Astrocyte of the spinal cord (primary cell): ENCODE measurements around the gene MAP1B.

Experiments used
- DNase-seq: peaks from one replicate; pipeline ENCODE4 v3.0.0; 2011; ENCODE audit warnings: low read depth, low spot score
- H3K4me3 ChIP-seq: 2 replicates; pipeline ENCODE4 v1.5.1; 2011; ENCODE audit warnings: low read depth, mild to moderate bottlenecking, low read length, moderate library complexity
- CTCF ChIP-seq: IDR thresholded peaks from 2 replicates; pipeline ENCODE4 v1.5.1; 2012; ENCODE audit warnings: low read depth, mild to moderate bottlenecking, low read length, inconsistent platforms
- in situ Hi-C: cut with HindIII; loops from 2 replicates; pipeline ENCODE4 v1.10.0; 2017; ENCODE audit warnings: low sequenced_read_pairs

MAP1B gene

GRCh38 chr5:72180925-72181324, 73.7 kb downstream of the MAP1B start:
- no peak for DNase-seq
- no peak overlapping the region for H3K4me3 ChIP-seq
- no peak for TF ChIP-seq CTCF
- in situ Hi-C loops: no loop called here

- in situ Hi-C loops: no loop called here
- TF ChIP-seq CTCF: no peak
- H3K4me3 ChIP-seq: no peak overlapping the region
- DNase-seq: no peak
These were observed 75.4 kb downstream of the MAP1B start for GRCh38 chr5:72182686-72183085.

GRCh38 chr5:72183101-72183520, 75.8 kb downstream of the MAP1B start:
- no peak overlapping the region for H3K4me3 ChIP-seq
- no peak for TF ChIP-seq CTCF
- in situ Hi-C loops: no loop called here
- DNase-seq: no peak

- TF ChIP-seq CTCF: no peak
- H3K4me3 ChIP-seq: no peak overlapping the region
- in situ Hi-C loops: no loop called here
These were observed 77.1 kb downstream of the MAP1B start for GRCh38 chr5:72184408-72184807.

GRCh38 chr5:72185496-72186329, 78.4 kb downstream of the MAP1B start:
- DNase-seq: peak; percentile 58
- TF ChIP-seq CTCF: no peak
- in situ Hi-C loops: no loop called here
- H3K4me3 ChIP-seq: no peak overlapping the region

More at GRCh38 chr5:72184408-72184807, 77.1 kb downstream of the MAP1B start:
- DNase-seq: no peak

- no peak for DNase-seq
- in situ Hi-C loops: no loop called here
- TF ChIP-seq CTCF: no peak
- no peak overlapping the region for H3K4me3 ChIP-seq
These were observed 80.3 kb downstream of the MAP1B start for GRCh38 chr5:72187388-72188075.
